HTERT RPE-1 (cell line): ENCODE results near the gene SYCP3.
"Not testable (repeated sequence)": the region's sequence is repeated elsewhere in the genome, so short reads cannot be mapped to it uniquely, and the experiment has no call there.

Experiments used
- in situ Hi-C: fragments of 300-500 bp; cut with MboI; formaldehyde crosslinking; loops from 4 replicates; pipeline ENCODE4 v1.14.3; 2020; ENCODE audit warnings: low sequenced_read_pairs

Gene SYCP3

DNA sequence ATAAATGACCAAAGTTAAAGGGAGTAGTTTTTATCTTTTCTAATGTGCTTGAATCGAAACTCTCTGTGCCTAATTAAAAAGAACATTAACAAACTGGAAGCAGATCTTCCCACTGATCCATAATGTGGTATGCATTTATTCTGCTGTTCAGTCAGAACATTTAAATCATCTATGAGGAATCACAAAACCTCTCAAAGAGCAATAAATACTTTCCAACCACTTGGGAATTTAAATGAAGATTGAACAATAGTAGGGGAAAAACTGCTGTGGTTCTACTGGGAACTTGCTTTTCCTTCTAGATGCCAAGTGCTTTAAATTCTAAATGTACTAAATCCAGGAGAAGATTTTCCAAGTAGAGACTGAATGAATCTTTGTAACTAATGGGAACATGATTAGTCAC lies 54.2 kb downstream of the SYCP3 start:
- in situ Hi-C loops = no loop called here

DNA sequence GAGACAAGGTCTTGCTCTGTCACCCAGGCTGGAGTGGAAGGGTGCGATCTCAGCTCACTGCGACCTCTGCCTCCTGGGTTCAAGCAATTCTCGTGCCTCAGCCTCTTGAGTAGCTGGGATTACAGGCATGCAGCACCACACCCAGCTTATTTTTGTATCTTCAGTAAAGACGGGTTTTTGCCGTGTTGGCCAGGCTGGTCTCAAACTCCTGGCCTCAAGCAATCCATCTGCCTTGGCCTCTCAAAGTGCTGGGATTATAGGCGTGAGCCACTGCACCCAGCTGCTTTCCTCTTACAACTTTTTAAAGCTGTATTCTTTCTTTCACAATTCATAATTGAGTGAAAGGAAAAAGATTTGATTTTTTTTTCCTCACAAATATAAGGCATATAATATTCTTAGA lies 57.6 kb downstream of the SYCP3 start:
- in situ Hi-C loops = not testable (repeated sequence)

- in situ Hi-C loops = no loop called here
Measured at GRCh38 chr12:101680647-101681046, 58.6 kb downstream of the SYCP3 start.

DNA sequence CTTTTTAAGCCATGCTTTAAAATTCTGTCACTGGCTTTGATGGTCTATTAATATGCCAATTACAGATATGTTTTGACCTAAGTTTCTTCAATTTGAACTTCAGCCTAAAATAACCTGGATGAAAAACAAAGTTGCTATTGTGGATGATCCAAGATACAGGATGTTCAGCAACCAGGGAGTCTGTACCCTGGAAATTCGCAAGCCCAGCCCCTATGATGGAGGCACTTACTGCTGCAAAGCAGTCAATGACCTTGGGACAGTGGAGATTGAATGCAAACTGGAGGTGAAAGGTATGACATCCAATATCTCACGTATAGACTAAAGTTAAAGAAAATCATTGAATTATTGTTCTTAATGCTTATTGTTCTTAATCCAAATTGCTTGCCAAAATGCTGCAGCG lies 59.0 kb downstream of the SYCP3 start:
- in situ Hi-C loops = no loop called here
